DOHH2 (cell line): ENCODE measurements around the gene AMPH.

Experiments
- H3F3A ChIP-seq: fragments of 200-600 bp; sonication (generic), shearing (Covaris generic); 2 replicates; pipeline ENCODE4 v1.6.0; 2016; ENCODE audit warnings: antibody characterized with exemption, mild to moderate bottlenecking; ENCODE audit not compliant: control insufficient read depth, insufficient read depth
- H3K27ac ChIP-seq: fragments of 200-600 bp; sonication (generic); 2 replicates; pipeline ENCODE4 v1.5.1; 2014; ENCODE audit warnings: low read depth, mild to moderate bottlenecking, low read length, moderate library complexity
- H3K27me3 ChIP-seq: fragments of 200-600 bp; sonication (generic); 2 replicates; pipeline ENCODE4 v1.6.1; 2014; ENCODE audit warnings: mild to moderate bottlenecking, low read length, mixed read lengths; ENCODE audit not compliant: control insufficient read depth
- H3K36me3 ChIP-seq: fragments of 200-600 bp; sonication (generic); 2 replicates; pipeline ENCODE4 v1.6.1; 2014; ENCODE audit warnings: mild to moderate bottlenecking, low read length, moderate library complexity, mixed read lengths; ENCODE audit not compliant: control insufficient read depth
- H3K4me1 ChIP-seq: fragments of 200-600 bp; sonication (generic); 2 replicates; pipeline ENCODE4 v1.6.1; 2014; ENCODE audit warnings: mild to moderate bottlenecking, low read length, mixed read lengths; ENCODE audit not compliant: control insufficient read depth
- H3K4me2 ChIP-seq: fragments of 200-600 bp; sonication (generic); 2 replicates; pipeline ENCODE4 v1.6.0; 2014; ENCODE audit warnings: mild to moderate bottlenecking, low read length, moderate library complexity
- H3K4me3 ChIP-seq: fragments of 200-600 bp; sonication (generic); 2 replicates; pipeline ENCODE4 v1.5.1; 2014; ENCODE audit warnings: mild to moderate bottlenecking, low read length, mixed read lengths
- H3K79me2 ChIP-seq: fragments of 200-600 bp; sonication (generic); 2 replicates; pipeline ENCODE4 v1.6.1; 2014; ENCODE audit warnings: mild to moderate bottlenecking, low read length, mixed read lengths; ENCODE audit not compliant: control insufficient read depth
- H3K9me2 ChIP-seq: fragments of 200-600 bp; sonication (generic); replicated peaks from 2 replicates; pipeline ENCODE4 v1.6.1; 2014; ENCODE audit warnings: mild to moderate bottlenecking, low read length, mixed read lengths; ENCODE audit not compliant: control insufficient read depth
- H3K9me3 ChIP-seq: fragments of 200-600 bp; sonication (generic); 2 replicates; pipeline ENCODE4 v1.6.1; 2014; ENCODE audit warnings: antibody characterized with exemption, low read length, mixed read lengths; ENCODE audit not compliant: control insufficient read depth, insufficient read depth
- H4K20me1 ChIP-seq: fragments of 200-600 bp; sonication (generic); 2 replicates; pipeline ENCODE4 v1.6.0; 2014; ENCODE audit warnings: low read depth, mild to moderate bottlenecking, antibody characterized with exemption, low read length, moderate library complexity; ENCODE audit not compliant: control insufficient read depth, insufficient read depth
- EZH2phosphoT487 ChIP-seq: fragments of 200-600 bp; sonication (generic); IDR thresholded peaks from 2 replicates; pipeline ENCODE4 v1.6.1; 2017; ENCODE audit warnings: borderline replicate concordance, mild to moderate bottlenecking, antibody characterized with exemption, low read length, moderate library complexity, mixed read lengths
- TF ChIP-seq, protein P1 (sequence below): fragments of 200-600 bp; sonication (generic); IDR thresholded peaks from one replicate; pipeline ENCODE4 v1.5.1; 2014; ENCODE audit warnings: antibody characterized with exemption, mild to moderate bottlenecking, low read depth, low read length; ENCODE audit not compliant: poor library complexity, severe bottlenecking

Gene AMPH

GRCh38 chr7:38492010-38492409 is 139.2 kb downstream of the AMPH start:
- H3K4me2 ChIP-seq = no peak overlapping the region
- H3K4me1 ChIP-seq = no peaks in the 10 kb centered on the region
- no peak for TF ChIP-seq EZH2phosphoT487

DNA sequence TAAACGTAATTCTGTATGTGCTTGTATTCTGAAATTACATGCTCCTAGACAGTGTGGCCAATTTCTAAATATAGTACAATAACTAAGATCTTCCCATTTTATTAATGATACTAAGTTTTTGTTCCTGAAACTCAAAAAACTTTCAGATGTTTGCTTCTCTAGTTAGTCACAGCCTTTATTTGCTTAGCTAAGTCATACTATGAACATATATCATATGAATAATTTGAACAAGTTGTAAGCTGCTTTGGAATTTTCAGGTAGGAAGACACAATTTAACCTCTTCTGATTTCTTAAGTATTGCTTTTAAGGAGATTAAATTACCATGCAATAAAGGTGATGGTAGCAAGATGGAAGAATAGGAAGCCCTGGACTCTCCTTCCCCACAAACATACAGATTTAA is 148.7 kb downstream of the AMPH start:
- no peak overlapping the region for H3K4me3 ChIP-seq

More at GRCh38 chr7:38492010-38492409, 139.2 kb downstream of the AMPH start:
- Histone ChIP-seq H3K9me2 (no peaks in the 10 kb centered on the region), H3F3A (no peaks in the 10 kb centered on the region), H3K36me3 (no peaks in the 10 kb centered on the region), H3K79me2 (no peaks in the 10 kb centered on the region), H3K27me3 (no peaks in the 10 kb centered on the region), H3K4me3 (no peak overlapping the region), H3K9me3 (no peaks in the 10 kb centered on the region), H4K20me1 (no peaks in the 10 kb centered on the region), H3K27ac (no peak overlapping the region)

DNA sequence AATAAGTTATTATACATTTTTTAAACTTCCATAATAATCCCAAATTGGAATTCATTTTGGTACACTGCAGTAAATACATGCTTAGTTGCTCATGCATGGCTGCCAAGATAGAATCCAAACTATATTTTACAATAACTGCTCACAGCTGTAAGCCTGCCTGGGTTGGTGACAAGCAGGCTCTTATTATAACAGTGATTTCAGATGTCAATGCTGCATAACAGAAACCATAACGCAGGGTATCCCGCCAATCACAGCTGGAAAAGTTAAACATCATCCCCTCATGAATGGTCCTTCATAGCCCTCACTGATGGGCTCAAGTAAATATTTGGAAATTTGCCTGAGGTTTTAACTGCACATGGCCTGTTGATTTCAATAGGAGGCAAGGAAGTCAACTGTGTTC is 149.8 kb downstream of the AMPH start:
- H3K4me1 ChIP-seq = peaks cover 3% of the 10 kb centered on the region; the same call in 1 of the 2 replicates
- no peaks in the 10 kb centered on the region for H3F3A ChIP-seq
- H3K9me3 ChIP-seq = no peaks in the 10 kb centered on the region
- H3K36me3 ChIP-seq = no peaks in the 10 kb centered on the region
- no peaks in the 10 kb centered on the region for H3K9me2 ChIP-seq
- H3K27me3 ChIP-seq = no peaks in the 10 kb centered on the region; the same call in 1 of the 2 replicates
- no peak overlapping the region for H3K27ac ChIP-seq
- H3K4me2 ChIP-seq = no peak overlapping the region
- H3K4me3 ChIP-seq = no peak overlapping the region
- H3K79me2 ChIP-seq = no peaks in the 10 kb centered on the region
- TF ChIP-seq, protein P1, sequence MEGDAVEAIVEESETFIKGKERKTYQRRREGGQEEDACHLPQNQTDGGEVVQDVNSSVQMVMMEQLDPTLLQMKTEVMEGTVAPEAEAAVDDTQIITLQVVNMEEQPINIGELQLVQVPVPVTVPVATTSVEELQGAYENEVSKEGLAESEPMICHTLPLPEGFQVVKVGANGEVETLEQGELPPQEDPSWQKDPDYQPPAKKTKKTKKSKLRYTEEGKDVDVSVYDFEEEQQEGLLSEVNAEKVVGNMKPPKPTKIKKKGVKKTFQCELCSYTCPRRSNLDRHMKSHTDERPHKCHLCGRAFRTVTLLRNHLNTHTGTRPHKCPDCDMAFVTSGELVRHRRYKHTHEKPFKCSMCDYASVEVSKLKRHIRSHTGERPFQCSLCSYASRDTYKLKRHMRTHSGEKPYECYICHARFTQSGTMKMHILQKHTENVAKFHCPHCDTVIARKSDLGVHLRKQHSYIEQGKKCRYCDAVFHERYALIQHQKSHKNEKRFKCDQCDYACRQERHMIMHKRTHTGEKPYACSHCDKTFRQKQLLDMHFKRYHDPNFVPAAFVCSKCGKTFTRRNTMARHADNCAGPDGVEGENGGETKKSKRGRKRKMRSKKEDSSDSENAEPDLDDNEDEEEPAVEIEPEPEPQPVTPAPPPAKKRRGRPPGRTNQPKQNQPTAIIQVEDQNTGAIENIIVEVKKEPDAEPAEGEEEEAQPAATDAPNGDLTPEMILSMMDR = no peak
- no peak for TF ChIP-seq EZH2phosphoT487
- H4K20me1 ChIP-seq = no peaks in the 10 kb centered on the region

More for the DNA sequence above, 148.7 kb downstream of the AMPH start:
- Histone ChIP-seq H3K9me2 (no peaks in the 10 kb centered on the region), H3F3A (no peaks in the 10 kb centered on the region), H4K20me1 (no peaks in the 10 kb centered on the region), H3K9me3 (no peaks in the 10 kb centered on the region), H3K4me2 (no peak overlapping the region), H3K27ac (no peak overlapping the region), H3K36me3 (no peaks in the 10 kb centered on the region), H3K4me1 (no peaks in the 10 kb centered on the region), H3K79me2 (no peaks in the 10 kb centered on the region), H3K27me3 (no peaks in the 10 kb centered on the region)
- TF ChIP-seq EZH2phosphoT487 = no peak
- TF ChIP-seq, protein P1 = no peak

DNA sequence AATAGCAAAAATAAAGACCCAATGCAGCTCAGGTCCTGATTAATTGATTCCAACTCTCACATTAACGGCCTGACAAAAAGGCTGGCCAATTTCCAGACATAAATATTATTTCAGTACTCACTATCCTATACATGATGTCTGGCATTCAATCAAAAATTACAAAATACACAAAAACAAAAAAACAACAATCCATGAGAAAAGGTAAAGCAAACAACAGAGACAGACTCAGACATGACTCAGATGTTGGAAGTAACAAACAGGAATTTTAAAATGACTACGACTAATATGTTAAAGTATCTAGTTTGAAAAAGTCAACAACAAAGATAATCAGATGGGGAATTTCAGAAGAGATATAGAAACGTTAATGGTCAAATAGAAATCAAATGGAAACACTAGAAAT is 152.8 kb downstream of the AMPH start:
- H3K27me3 ChIP-seq = peaks cover 3% of the 10 kb centered on the region; the same call in 1 of the 2 replicates
- H3K79me2 ChIP-seq = no peaks in the 10 kb centered on the region
- H3F3A ChIP-seq = no peaks in the 10 kb centered on the region
- no peak overlapping the region for H3K27ac ChIP-seq
- H3K4me1 ChIP-seq = peaks cover 3% of the 10 kb centered on the region; the same call in 1 of the 2 replicates
- no peak overlapping the region for H3K4me2 ChIP-seq
- no peak for TF ChIP-seq EZH2phosphoT487
- TF ChIP-seq, protein P1 = no peak
- no peaks in the 10 kb centered on the region for H3K36me3 ChIP-seq
- H4K20me1 ChIP-seq = no peaks in the 10 kb centered on the region
- no peaks in the 10 kb centered on the region for H3K9me3 ChIP-seq
- H3K4me3 ChIP-seq = no peak overlapping the region
- H3K9me2 ChIP-seq = no peaks in the 10 kb centered on the region
